NT2/D1 (cell line): Measurements from ENCODE around the gene SLC12A5.
A peak's percentile ranks its signal among the peaks of the same experiment; 100 is the strongest.

ENCODE experiments used
- DNase-seq: peaks from one replicate; pipeline ENCODE4 v3.0.0-alpha.2; 2011; ENCODE audit warnings: low read depth, low spot score
- H3K27me3 ChIP-seq: 2 replicates; pipeline ENCODE4 v1.6.0; 2011; ENCODE audit warnings: mild to moderate bottlenecking; ENCODE audit not compliant: insufficient read length, insufficient read depth
- H3K36me3 ChIP-seq: 2 replicates; pipeline ENCODE4 v1.6.1; 2011; ENCODE audit warnings: mild to moderate bottlenecking, low read length, mixed read lengths; ENCODE audit not compliant: insufficient read depth, insufficient read length
- H3K4me1 ChIP-seq: 2 replicates; pipeline ENCODE4 v1.5.1; 2011; ENCODE audit not compliant: insufficient read depth, insufficient read length
- H3K4me3 ChIP-seq: 2 replicates; pipeline ENCODE4 v1.5.1; 2011; ENCODE audit warnings: low read depth; ENCODE audit not compliant: insufficient read length
- H3K9ac ChIP-seq: 2 replicates; pipeline ENCODE4 v1.6.0; 2011; ENCODE audit warnings: low read depth; ENCODE audit not compliant: insufficient read length
- H3K9me3 ChIP-seq: 2 replicates; pipeline ENCODE4 v1.5.1; 2011; ENCODE audit warnings: mild to moderate bottlenecking, low read length; ENCODE audit not compliant: insufficient read depth
- SUZ12 ChIP-seq: IDR thresholded peaks from 2 replicates; pipeline ENCODE4 v1.6.1; 2011; ENCODE audit not compliant: insufficient read length, insufficient read depth; ENCODE audit errors: extremely low read depth
- YY1 ChIP-seq: IDR thresholded peaks from 2 replicates; pipeline ENCODE4 v1.6.1; 2011; ENCODE audit not compliant: insufficient read length, insufficient read depth
- ZNF274 ChIP-seq: IDR thresholded peaks from 2 replicates; pipeline ENCODE4 v1.6.1; 2011; ENCODE audit warnings: mild to moderate bottlenecking, low read depth, low read length

SLC12A5 gene

GRCh38 chr20:46031014-46031569 is 2.1 kb downstream of the SLC12A5 start:
- DNase-seq = no peak
- Histone ChIP-seq H3K9me3 (no peaks in the 10 kb centered on the region), H3K36me3 (no peaks in the 10 kb centered on the region), H3K4me1 (peaks cover 4% of the 10 kb centered on the region), H3K27me3 (peaks cover 100% of the 10 kb centered on the region), H3K9ac (no peak overlapping the region), H3K4me3 (peak overlapping the region; percentile 48)
- no peak for TF ChIP-seq ZNF274
- no peak for TF ChIP-seq YY1
- no peak for TF ChIP-seq SUZ12

GRCh38 chr20:46031701-46032254 is 2.8 kb downstream of the SLC12A5 start:
- Histone ChIP-seq H3K4me3 (peak overlapping the region; percentile 48), H3K9me3 (no peaks in the 10 kb centered on the region), H3K27me3 (peaks cover 100% of the 10 kb centered on the region), H3K36me3 (no peaks in the 10 kb centered on the region), H3K4me1 (peaks cover 4% of the 10 kb centered on the region), H3K9ac (peak overlapping the region; percentile 77)
- no peak for DNase-seq
- no peak for TF ChIP-seq ZNF274
- TF ChIP-seq SUZ12 = peak; percentile 69

DNA sequence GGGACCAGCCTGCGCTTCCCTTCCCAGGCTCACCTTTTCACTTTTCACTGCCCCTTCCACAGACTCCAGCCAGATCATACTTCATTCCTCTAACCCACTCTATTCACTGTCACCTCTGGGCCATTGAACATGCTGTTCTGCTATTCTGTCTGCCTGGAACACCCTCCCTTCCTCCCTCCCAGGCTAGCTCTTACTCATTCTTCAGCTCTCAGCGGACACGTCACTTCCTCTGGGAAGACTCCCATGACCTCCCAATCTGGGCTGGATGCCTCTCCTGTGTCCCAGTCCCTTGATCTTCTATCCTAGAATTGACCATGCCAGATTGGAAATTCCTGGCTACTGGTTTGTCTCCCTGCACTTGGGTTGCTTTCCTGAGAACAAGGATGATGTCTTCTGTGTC is 5.0 kb downstream of the SLC12A5 start:
- Histone ChIP-seq H3K4me3 (no peak overlapping the region), H3K9ac (no peak overlapping the region), H3K4me1 (peaks cover 4% of the 10 kb centered on the region), H3K9me3 (no peaks in the 10 kb centered on the region), H3K27me3 (peaks cover 95% of the 10 kb centered on the region), H3K36me3 (no peaks in the 10 kb centered on the region)
- TF ChIP-seq SUZ12 (no peak), YY1 (no peak), ZNF274 (no peak)
- no peak for DNase-seq

DNA sequence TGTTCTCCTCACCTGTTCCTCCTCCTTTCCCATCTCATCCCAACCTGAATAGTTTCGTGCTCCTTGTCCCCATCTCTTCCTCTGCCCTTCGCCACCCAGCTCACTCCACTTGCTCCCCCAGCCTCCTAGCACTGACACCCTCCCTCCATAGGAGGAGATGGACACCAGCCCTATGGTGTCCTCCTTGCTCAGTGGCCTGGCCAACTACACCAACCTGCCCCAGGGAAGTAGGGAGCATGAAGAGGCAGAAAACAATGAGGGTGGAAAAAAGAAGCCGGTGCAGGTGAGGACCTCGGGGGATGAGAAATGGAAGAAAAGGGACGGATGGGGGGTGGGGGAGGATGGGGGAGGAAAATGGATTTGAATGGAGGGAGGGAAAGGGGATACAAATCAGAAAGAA is 6.2 kb downstream of the SLC12A5 start:
- no peak overlapping the region for H3K4me3 ChIP-seq
- peaks cover 4% of the 10 kb centered on the region for H3K4me1 ChIP-seq
- H3K9me3 ChIP-seq = no peaks in the 10 kb centered on the region
- DNase-seq = no peak
- no peaks in the 10 kb centered on the region for H3K36me3 ChIP-seq
- TF ChIP-seq YY1 (no peak), ZNF274 (no peak), SUZ12 (no peak)
- peaks cover 87% of the 10 kb centered on the region for H3K27me3 ChIP-seq
- no peak overlapping the region for H3K9ac ChIP-seq

DNA sequence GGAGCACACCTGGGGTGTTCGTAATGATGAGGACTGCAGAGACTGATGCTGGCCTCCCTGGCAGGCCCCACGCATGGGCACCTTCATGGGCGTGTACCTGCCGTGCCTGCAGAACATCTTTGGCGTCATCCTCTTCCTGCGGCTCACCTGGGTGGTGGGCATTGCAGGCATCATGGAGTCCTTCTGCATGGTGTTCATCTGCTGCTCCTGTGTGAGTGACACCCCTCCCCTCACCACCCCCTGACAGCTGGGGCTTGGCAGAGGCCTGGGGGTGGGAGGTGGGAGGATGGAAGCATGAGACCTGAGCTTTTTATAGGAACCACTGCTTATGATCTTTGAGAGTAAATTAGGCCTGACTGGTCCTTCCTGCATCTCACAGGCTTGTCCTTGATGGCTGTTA is 6.7 kb downstream of the SLC12A5 start:
- no peak for TF ChIP-seq ZNF274
- TF ChIP-seq YY1 = no peak
- no peak for TF ChIP-seq SUZ12

DNA sequence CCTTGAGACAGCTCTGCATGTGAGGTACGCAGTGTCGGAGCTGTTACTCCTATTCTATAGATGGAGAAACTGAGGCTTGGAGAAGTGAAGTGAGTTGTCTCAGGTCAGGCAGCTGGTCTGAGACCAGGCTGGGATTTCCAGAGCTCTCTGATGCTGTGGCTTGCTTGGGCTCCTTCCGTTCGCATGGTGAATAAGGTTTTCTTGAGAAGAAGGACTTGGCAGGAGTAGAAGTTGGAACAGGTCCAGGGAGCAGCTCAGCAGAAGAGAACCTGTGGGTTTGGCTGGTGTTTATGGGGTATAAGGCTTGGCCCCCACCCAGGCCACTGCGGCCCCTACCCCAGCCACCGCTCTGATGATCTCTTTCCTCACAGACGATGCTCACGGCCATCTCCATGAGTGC is 7.4 kb downstream of the SLC12A5 start:
- H3K27me3 ChIP-seq = peaks cover 87% of the 10 kb centered on the region

More for the DNA sequence above, 6.7 kb downstream of the SLC12A5 start:
- Histone ChIP-seq H3K4me1 (peaks cover 4% of the 10 kb centered on the region), H3K36me3 (no peaks in the 10 kb centered on the region), H3K9me3 (no peaks in the 10 kb centered on the region), H3K9ac (no peak overlapping the region), H3K27me3 (peaks cover 87% of the 10 kb centered on the region), H3K4me3 (no peak overlapping the region)
- no peak for DNase-seq

GRCh38 chr20:46037036-46037435 is 8.0 kb downstream of the SLC12A5 start:
- no peaks in the 10 kb centered on the region for H3K4me1 ChIP-seq
- H3K27me3 ChIP-seq = peaks cover 87% of the 10 kb centered on the region
- H3K36me3 ChIP-seq = no peaks in the 10 kb centered on the region
- no peak for DNase-seq
- H3K4me3 ChIP-seq = no peak overlapping the region
- no peaks in the 10 kb centered on the region for H3K9me3 ChIP-seq
- TF ChIP-seq YY1 = no peak
- no peak for TF ChIP-seq ZNF274
- TF ChIP-seq SUZ12 = no peak
- H3K9ac ChIP-seq = no peak overlapping the region

More for the DNA sequence above, 7.4 kb downstream of the SLC12A5 start:
- Histone ChIP-seq H3K4me3 (no peak overlapping the region), H3K36me3 (no peaks in the 10 kb centered on the region), H3K9me3 (no peaks in the 10 kb centered on the region), H3K4me1 (no peaks in the 10 kb centered on the region), H3K9ac (no peak overlapping the region)
- DNase-seq = no peak
- no peak for TF ChIP-seq YY1
- no peak for TF ChIP-seq ZNF274
- no peak for TF ChIP-seq SUZ12
